ENCODE results near the gene NIPBL.

The NIPBL gene

DNA sequence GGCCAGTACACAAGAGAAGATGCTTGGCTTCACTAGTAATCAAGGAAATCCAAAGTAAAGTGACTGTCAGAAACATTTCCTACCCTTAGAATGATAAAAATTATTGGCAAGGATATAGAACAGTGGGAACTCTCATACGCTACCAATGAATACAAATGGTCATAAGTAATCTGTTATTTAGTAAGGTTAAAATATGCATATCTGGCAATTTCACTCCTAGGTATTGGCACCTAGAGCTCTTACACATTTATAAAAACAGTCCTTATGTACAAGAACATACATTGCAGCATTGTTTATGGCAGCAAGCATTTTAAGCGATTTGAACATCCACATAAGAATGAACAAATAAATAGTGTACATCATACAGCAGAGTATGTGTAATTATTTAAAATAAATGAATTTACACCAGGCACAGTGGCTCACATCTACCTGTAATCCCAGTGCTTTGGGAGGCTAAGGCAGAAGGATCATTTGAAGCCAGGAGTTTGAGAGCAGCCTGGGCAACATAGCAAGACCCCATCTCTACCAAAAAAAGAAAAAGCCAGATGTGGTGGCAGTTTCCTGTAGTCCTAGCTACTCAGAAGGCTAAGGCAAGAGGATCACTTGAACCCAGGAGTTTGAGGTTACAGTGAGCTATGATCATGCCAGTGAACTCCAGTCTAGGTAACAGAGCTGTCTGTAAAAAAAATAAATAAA, 93.3 kb downstream of the NIPBL start:
- DNase-seq (ENCODE audit: low spot score): no peak
- in situ Hi-C loops (cut with MboI; ENCODE audit: low sequenced_read_pairs, unreplicated experiment): no loop called here
- TF ChIP-seq CTCF (IDR thresholded peaks at IDR 0.05; ENCODE audit: borderline replicate concordance, control extremely low read depth, extremely low read depth, insufficient read depth, missing control alignments): no peak

GRCh38 chr5:36978196-36978595, 101.6 kb downstream of the NIPBL start:
- DNase-seq (ENCODE audit: low spot score): no peak
- in situ Hi-C loops (cut with MboI; ENCODE audit: low sequenced_read_pairs, unreplicated experiment): no loop called here
- no peak for TF ChIP-seq CTCF (IDR thresholded peaks at IDR 0.05; ENCODE audit: borderline replicate concordance, control extremely low read depth, extremely low read depth, insufficient read depth, missing control alignments)

GRCh38 chr5:36982146-36982545, 105.6 kb downstream of the NIPBL start:
- in situ Hi-C loops (cut with MboI; ENCODE audit: low sequenced_read_pairs, unreplicated experiment): no loop called here
- no peak for DNase-seq (ENCODE audit: low spot score)

DNA sequence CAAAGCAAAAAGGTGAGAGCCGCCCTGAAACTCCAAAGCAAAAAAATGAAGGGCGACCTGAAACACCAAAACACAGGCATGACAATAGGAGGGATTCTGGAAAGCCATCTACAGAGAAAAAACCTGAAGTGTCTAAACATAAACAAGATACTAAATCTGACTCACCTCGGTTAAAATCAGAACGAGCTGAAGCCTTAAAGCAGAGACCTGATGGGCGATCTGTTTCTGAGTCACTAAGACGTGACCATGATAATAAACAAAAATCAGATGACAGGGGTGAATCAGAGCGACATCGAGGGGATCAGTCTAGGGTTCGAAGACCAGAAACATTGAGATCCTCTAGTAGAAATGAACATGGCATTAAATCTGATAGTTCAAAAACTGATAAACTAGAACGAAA, 108.8 kb downstream of the NIPBL start:
- in situ Hi-C loops (cut with MboI; ENCODE audit: low sequenced_read_pairs, unreplicated experiment): no loop called here
- DNase-seq (ENCODE audit: low spot score): no peak
- TF ChIP-seq CTCF (IDR thresholded peaks at IDR 0.05; ENCODE audit: borderline replicate concordance, control extremely low read depth, extremely low read depth, insufficient read depth, missing control alignments): no peak

More at GRCh38 chr5:36982146-36982545, 105.6 kb downstream of the NIPBL start:
- no peak for TF ChIP-seq CTCF (IDR thresholded peaks at IDR 0.05; ENCODE audit: borderline replicate concordance, control extremely low read depth, extremely low read depth, insufficient read depth, missing control alignments)

- DNase-seq (ENCODE audit: low spot score): no peak
- TF ChIP-seq CTCF (IDR thresholded peaks at IDR 0.05; ENCODE audit: borderline replicate concordance, control extremely low read depth, extremely low read depth, insufficient read depth, missing control alignments): no peak
- in situ Hi-C loops (cut with MboI; ENCODE audit: low sequenced_read_pairs, unreplicated experiment): no loop called here
These were observed 111.8 kb downstream of the NIPBL start for GRCh38 chr5:36988396-36988795.

GRCh38 chr5:36998578-36998977, 122.0 kb downstream of the NIPBL start:
- TF ChIP-seq CTCF (IDR thresholded peaks at IDR 0.05; ENCODE audit: borderline replicate concordance, control extremely low read depth, extremely low read depth, insufficient read depth, missing control alignments): no peak
- in situ Hi-C loops (cut with MboI; ENCODE audit: low sequenced_read_pairs, unreplicated experiment): no loop called here
- no peak for DNase-seq (ENCODE audit: low spot score)

Measured in GM13976 (cell line).